ENCODE measurements around the gene UNC5A. TPM values are rescaled to one million over a fixed set of nuclear protein-coding genes. Genes with fewer than 3 reads are reported as not detected.

Gene UNC5A
- total RNA-seq, 2 experiments from 2014 or later: not detected

DNA sequence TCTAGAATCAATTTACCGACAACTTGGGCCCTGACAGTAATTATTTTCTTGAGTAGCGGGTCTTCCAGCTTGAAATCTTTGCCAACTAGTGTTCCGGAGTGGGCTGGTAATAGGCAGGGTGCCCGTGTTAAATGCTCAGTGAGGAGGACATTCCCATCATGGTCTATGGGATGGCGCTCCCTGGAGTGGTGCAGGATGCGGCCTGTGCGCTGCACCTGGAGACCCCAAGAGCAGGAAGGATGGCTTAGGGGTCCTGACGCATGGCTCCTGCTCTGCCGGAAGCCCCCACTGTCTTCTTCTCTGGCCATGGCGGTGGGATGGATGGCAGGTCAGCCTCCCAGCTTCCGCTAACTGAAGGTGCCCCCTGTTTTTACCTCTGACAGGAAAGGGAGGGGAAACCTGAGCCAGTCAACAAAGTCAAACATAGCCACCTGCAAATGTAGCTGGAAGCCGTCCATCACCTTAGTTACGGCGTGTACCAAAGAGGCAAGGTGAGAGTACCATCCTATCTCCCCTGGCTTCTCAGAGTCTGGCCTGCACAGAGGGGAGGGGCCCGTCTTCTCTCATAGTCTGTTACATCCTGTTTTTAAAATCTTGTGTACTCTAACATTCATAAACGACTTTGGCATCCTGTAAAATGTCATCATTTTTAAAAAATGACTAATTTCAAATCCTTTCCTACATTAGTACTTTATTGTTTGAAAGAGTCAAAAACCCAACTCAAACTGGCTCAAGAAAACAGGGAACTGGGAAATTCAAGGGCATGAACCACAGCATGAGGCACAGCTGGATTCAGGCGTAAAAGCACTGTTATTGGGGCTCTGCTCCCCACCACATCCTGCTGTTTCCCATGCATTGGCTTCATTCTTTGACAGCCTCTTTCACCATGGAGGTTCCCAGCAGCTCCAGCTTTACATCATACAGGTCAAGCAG lies 28.5 kb upstream of the UNC5A start:
- H3K9me3 Mint-ChIP-seq: no peaks in the 10 kb centered on the region
- no peaks in the 10 kb centered on the region for H3K4me1 ChIP-seq (ENCODE audit: insufficient read depth, low read length)
- peaks cover 13 to 21% of the 10 kb centered on the region in 2 experiments for H3K27me3 ChIP-seq (ENCODE audit: control insufficient read depth in 1 of 2, insufficient read depth in 2 of 2, low read length in 2 of 2)
- no peak overlapping the region for H3K4me3 Mint-ChIP-seq
- TF ChIP-seq, protein P1, sequence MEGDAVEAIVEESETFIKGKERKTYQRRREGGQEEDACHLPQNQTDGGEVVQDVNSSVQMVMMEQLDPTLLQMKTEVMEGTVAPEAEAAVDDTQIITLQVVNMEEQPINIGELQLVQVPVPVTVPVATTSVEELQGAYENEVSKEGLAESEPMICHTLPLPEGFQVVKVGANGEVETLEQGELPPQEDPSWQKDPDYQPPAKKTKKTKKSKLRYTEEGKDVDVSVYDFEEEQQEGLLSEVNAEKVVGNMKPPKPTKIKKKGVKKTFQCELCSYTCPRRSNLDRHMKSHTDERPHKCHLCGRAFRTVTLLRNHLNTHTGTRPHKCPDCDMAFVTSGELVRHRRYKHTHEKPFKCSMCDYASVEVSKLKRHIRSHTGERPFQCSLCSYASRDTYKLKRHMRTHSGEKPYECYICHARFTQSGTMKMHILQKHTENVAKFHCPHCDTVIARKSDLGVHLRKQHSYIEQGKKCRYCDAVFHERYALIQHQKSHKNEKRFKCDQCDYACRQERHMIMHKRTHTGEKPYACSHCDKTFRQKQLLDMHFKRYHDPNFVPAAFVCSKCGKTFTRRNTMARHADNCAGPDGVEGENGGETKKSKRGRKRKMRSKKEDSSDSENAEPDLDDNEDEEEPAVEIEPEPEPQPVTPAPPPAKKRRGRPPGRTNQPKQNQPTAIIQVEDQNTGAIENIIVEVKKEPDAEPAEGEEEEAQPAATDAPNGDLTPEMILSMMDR (IDR thresholded peaks at IDR 0.05): no peak
- H3K4me3 ChIP-seq (ENCODE audit: low read length): no peak overlapping the region
- intact Hi-C loops (cut with DNase I, micrococcal nuclease): no loop called here
- H3K27ac Mint-ChIP-seq: no peak overlapping the region
- DNase-seq (peak in 2 of 14 experiments; percentile 5 to 19), ATAC-seq (ENCODE audit: poor library complexity) (no peak)
- H3K27me3 Mint-ChIP-seq: peaks cover 52% of the 10 kb centered on the region
- no peak overlapping the region for H3K27ac ChIP-seq (ENCODE audit: low read depth in 1 of 2, low read length in 2 of 2)
- no peaks in the 10 kb centered on the region for H3K36me3 Mint-ChIP-seq (ENCODE audit: low read depth)
- H3K9me3 ChIP-seq (ENCODE audit: control insufficient read depth in 1 of 2, insufficient read depth in 1 of 2, low read length in 2 of 2): peaks cover 0 to 9% of the 10 kb centered on the region in 2 experiments
- H3K36me3 ChIP-seq (ENCODE audit: insufficient read depth, low read length): no peaks in the 10 kb centered on the region
- H3K4me1 Mint-ChIP-seq (ENCODE audit: low read depth): no peaks in the 10 kb centered on the region
- POLR2A ChIA-PET: no interaction called here
- CTCF ChIA-PET: no interaction called here

DNA sequence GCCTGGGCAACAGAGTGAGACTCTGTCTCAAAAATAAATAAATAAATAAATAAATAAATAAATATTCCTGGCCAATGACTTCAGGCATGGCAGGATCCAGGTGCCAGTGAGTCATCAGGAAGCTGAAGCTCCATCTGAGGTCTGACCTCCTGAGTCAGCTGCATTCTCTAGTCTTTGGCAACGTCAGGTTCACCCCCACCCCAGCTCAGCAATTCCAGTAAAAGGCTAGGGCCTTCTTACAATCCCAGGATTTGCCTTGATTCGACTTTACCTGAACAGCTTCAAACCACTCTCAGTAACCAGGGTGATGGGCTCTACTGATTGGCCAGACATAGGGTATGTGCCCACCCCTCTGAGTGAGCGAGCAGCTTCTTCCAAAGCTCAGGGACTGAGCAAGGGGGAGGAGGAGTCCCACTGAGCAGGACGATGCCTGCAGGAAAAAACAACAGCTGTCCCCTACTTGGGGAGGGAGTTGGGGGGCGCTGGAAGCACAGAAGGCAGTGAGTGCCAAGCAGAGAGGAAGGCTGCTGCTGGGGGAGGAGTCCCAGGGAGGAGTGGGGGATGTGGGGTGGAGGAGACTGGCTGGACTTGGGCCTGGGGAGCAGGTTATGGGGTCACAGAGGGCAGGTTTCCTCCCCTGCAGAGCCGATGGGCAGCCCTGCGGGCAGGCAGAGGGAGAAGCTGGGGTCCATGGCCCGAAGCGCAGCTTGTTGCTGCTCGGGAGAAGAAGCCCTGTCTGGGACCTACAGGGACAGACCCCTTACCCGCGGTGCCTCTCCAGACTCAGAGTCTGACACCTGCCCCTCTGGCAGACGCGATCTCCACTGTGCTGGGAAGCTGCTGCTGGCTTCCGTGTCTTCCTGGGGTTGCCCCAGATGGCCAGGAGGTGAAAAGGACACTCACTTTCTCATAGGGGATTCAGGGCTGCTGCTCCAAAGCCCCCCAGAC lies 25.9 kb upstream of the UNC5A start:
- H3K27me3 Mint-ChIP-seq: peaks cover 57% of the 10 kb centered on the region
- H3K9me3 Mint-ChIP-seq: no peaks in the 10 kb centered on the region
- H3K4me1 Mint-ChIP-seq (ENCODE audit: low read depth): no peaks in the 10 kb centered on the region
- no peak for ATAC-seq (ENCODE audit: poor library complexity)
- Histone ChIP-seq H3K36me3 (ENCODE audit: insufficient read depth, low read length) (no peaks in the 10 kb centered on the region), H3K4me3 (ENCODE audit: low read length) (no peak overlapping the region), H3K9me3 (ENCODE audit: control insufficient read depth in 1 of 2, insufficient read depth in 1 of 2, low read length in 2 of 2) (peaks cover 0 to 9% of the 10 kb centered on the region in 2 experiments), H3K27me3 (ENCODE audit: control insufficient read depth in 1 of 2, insufficient read depth in 2 of 2, low read length in 2 of 2) (peaks cover 16 to 26% of the 10 kb centered on the region in 2 experiments), H3K27ac (ENCODE audit: low read depth in 1 of 2, low read length in 2 of 2) (no peak overlapping the region), H3K4me1 (ENCODE audit: insufficient read depth, low read length) (no peaks in the 10 kb centered on the region)
- H3K27ac Mint-ChIP-seq: no peak overlapping the region
- TF ChIP-seq, protein P1 (IDR thresholded peaks at IDR 0.05): no peak
- no peak for DNase-seq
- ChIA-PET CTCF (no interaction called here), POLR2A (no interaction called here)
- no peak overlapping the region for H3K4me3 Mint-ChIP-seq
- no peaks in the 10 kb centered on the region for H3K36me3 Mint-ChIP-seq (ENCODE audit: low read depth)
- intact Hi-C loops (cut with DNase I, micrococcal nuclease): no loop called here

DNA sequence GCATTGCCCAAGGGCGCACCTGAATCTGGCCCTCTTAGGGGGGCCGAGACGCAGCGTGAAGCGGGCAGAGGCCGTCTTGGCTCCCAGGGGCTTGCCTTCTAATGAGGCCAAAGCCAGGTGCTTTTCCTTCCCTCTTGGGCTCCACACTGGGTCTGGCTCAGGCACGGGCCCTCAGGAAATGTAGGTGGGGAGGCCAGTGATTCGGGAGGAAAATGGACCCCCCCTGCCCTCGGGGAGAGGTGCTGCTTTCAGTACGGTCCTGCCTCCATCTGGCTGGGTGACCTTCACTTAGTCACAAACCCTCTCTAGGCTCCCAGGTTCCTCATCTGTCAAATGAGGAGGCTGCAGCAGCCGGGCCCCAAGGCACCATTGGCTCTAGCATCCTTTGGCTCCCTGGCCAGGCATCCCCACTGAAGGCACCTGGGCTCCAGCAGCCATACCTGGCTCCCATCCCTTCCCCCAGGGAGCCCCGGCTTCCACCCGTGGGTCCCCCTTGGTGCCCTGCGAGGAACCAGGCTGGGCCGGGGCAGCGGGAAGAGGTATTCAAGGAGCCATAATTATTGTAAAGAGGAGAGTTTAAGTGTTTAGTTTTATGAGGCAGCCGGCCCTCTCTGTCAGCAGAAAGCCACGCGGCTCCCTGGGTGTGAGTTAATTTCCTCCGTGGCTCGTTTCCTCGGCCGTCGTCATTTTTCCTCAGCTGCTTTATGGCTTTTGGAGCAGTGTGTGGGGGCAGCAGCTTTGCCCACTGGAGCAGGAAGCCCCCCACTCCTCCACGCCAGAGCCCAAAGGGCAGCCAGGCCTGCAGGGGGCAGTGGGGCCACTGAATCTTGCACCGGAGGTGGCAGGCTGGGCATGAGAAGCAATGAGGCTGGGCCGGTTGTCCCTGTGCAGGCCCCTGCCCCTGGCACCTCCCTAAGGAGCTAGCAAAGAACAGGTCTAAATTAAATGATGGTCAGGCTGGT lies 24.9 kb upstream of the UNC5A start:
- H3K4me3 ChIP-seq (ENCODE audit: low read length): no peak overlapping the region
- Mint-ChIP-seq H3K27me3 (peaks cover 63% of the 10 kb centered on the region), H3K36me3 (ENCODE audit: low read depth) (no peaks in the 10 kb centered on the region), H3K4me3 (no peak overlapping the region), H3K4me1 (ENCODE audit: low read depth) (no peaks in the 10 kb centered on the region), H3K27ac (no peak overlapping the region), H3K9me3 (no peaks in the 10 kb centered on the region)
- ChIA-PET POLR2A (no interaction called here), CTCF (no interaction called here)
- peaks cover 13 to 31% of the 10 kb centered on the region in 2 experiments for H3K27me3 ChIP-seq (ENCODE audit: control insufficient read depth in 1 of 2, insufficient read depth in 2 of 2, low read length in 2 of 2)
- no peak overlapping the region for H3K27ac ChIP-seq (ENCODE audit: low read depth in 1 of 2, low read length in 2 of 2)
- intact Hi-C loops (cut with DNase I, micrococcal nuclease): no loop called here
- no peaks in the 10 kb centered on the region for H3K36me3 ChIP-seq (ENCODE audit: insufficient read depth, low read length)
- no peak for DNase-seq
- H3K4me1 ChIP-seq (ENCODE audit: insufficient read depth, low read length): no peaks in the 10 kb centered on the region
- ATAC-seq (ENCODE audit: poor library complexity): no peak
- TF ChIP-seq, protein P1 (IDR thresholded peaks at IDR 0.05): no peak
- H3K9me3 ChIP-seq (ENCODE audit: control insufficient read depth in 1 of 2, insufficient read depth in 1 of 2, low read length in 2 of 2): peaks cover 0 to 13% of the 10 kb centered on the region in 2 experiments

Measured in CD4-positive, alpha-beta T cell (primary cell).